ENCODE measurements around the gene MFRP.

The MFRP gene

GRCh38 chr11:119373059-119373920, 26.8 kb upstream of the MFRP start:
- no peak for DNase-seq (ENCODE audit: low read depth in 1 of 2, low spot score in 1 of 2)

GRCh38 chr11:119372260-119373058, 26.0 kb upstream of the MFRP start:
- DNase-seq (ENCODE audit: low read depth in 1 of 2, low spot score in 1 of 2), result no peak

GRCh38 chr11:119371778-119372182, 25.3 kb upstream of the MFRP start:
- no peak for DNase-seq (ENCODE audit: low read depth in 1 of 2, low spot score in 1 of 2)

- DNase-seq (ENCODE audit: low read depth in 1 of 2, low spot score in 1 of 2), result no peak
Measured at GRCh38 chr11:119371067-119371601, 24.6 kb upstream of the MFRP start.

- no peak for DNase-seq (ENCODE audit: low read depth in 1 of 2, low spot score in 1 of 2)
Measured at GRCh38 chr11:119370486-119371046, 24.1 kb upstream of the MFRP start.

- DNase-seq (ENCODE audit: low read depth in 1 of 2, low spot score in 1 of 2), result no peak
Measured at GRCh38 chr11:119369132-119369925, 22.8 kb upstream of the MFRP start.

- no peak for DNase-seq (ENCODE audit: low read depth in 1 of 2, low spot score in 1 of 2)
Measured at GRCh38 chr11:119368121-119369034, 21.9 kb upstream of the MFRP start.

- no peak for DNase-seq (ENCODE audit: low read depth in 1 of 2, low spot score in 1 of 2)
Measured at GRCh38 chr11:119367661-119368120, 21.2 kb upstream of the MFRP start.

GRCh38 chr11:119366690-119367620, 20.4 kb upstream of the MFRP start:
- no peak for DNase-seq (ENCODE audit: low read depth in 1 of 2, low spot score in 1 of 2)

GRCh38 chr11:119365071-119365591, 18.6 kb upstream of the MFRP start:
- DNase-seq (ENCODE audit: low read depth in 1 of 2, low spot score in 1 of 2), result no peak

GRCh38 chr11:119363851-119364590, 17.5 kb upstream of the MFRP start:
- peak in 1 of 2 donors; percentile 39 for DNase-seq (ENCODE audit: low read depth in 1 of 2, low spot score in 1 of 2)

- no peak for DNase-seq (ENCODE audit: low read depth in 1 of 2, low spot score in 1 of 2)
Measured at GRCh38 chr11:119363081-119363850, 16.8 kb upstream of the MFRP start.

GRCh38 chr11:119362741-119363080, 16.2 kb upstream of the MFRP start:
- no peak for DNase-seq (ENCODE audit: low read depth in 1 of 2, low spot score in 1 of 2)

- DNase-seq (ENCODE audit: low read depth in 1 of 2, low spot score in 1 of 2), result no peak
Measured at GRCh38 chr11:119361941-119362725, 15.6 kb upstream of the MFRP start.

- no peak for DNase-seq (ENCODE audit: low read depth in 1 of 2, low spot score in 1 of 2)
Measured at GRCh38 chr11:119361056-119361787, 14.7 kb upstream of the MFRP start.
